Endodermal cell (in vitro differentiated cells): ENCODE measurements around the gene NINJ1. TPM values are rescaled to one million over a fixed set of nuclear protein-coding genes. Genes with fewer than 3 reads are reported as not detected.

ENCODE experiments used
- DNase-seq: peaks from one replicate; pipeline ENCODE4 v3.0.0-alpha.2; 2017
- H3K27ac ChIP-seq: 2 replicates; pipeline ENCODE4 v1.5.1; 2013; ENCODE audit warnings: mild to moderate bottlenecking, low read depth, low read length, moderate library complexity
- H3K27me3 ChIP-seq: 2 replicates; pipeline ENCODE4 v1.6.1; 2013; ENCODE audit warnings: mild to moderate bottlenecking, low read length, moderate library complexity; ENCODE audit not compliant: insufficient read depth, control insufficient read depth, poor library complexity, severe bottlenecking
- H3K36me3 ChIP-seq: 2 replicates; pipeline ENCODE4 v1.7.0; 2013; ENCODE audit warnings: mild to moderate bottlenecking, low read length, moderate library complexity; ENCODE audit not compliant: control insufficient read depth, insufficient read depth
- H3K4me1 ChIP-seq: one replicate; pipeline ENCODE4 v1.7.0; 2013; ENCODE audit warnings: low read length; ENCODE audit not compliant: control insufficient read depth, insufficient read depth
- H3K4me3 ChIP-seq: 2 replicates; pipeline ENCODE4 v1.5.1; 2013; ENCODE audit warnings: mild to moderate bottlenecking, low read length, moderate library complexity
- H3K9ac ChIP-seq: 2 replicates; pipeline ENCODE4 v1.6.1; 2013; ENCODE audit warnings: mild to moderate bottlenecking, low read length, moderate library complexity; ENCODE audit not compliant: poor library complexity, severe bottlenecking; ENCODE audit errors: extremely low read depth
- H3K9me3 ChIP-seq: 2 replicates; pipeline ENCODE4 v1.6.1; 2013; ENCODE audit warnings: mild to moderate bottlenecking, low read length, moderate library complexity; ENCODE audit not compliant: control insufficient read depth
- H3K27ac Mint-ChIP-seq: 2 replicates; pipeline ENCODE4 v1.8.0; 2020; ENCODE audit warnings: mixed read lengths
- H3K27me3 Mint-ChIP-seq: 2 replicates; pipeline ENCODE4 v1.8.0; 2021; ENCODE audit warnings: mild to moderate bottlenecking, mixed read lengths; ENCODE audit not compliant: insufficient read depth
- H3K36me3 Mint-ChIP-seq: 2 replicates; pipeline ENCODE4 v1.8.0; 2020; ENCODE audit warnings: low read depth, mixed read lengths
- H3K4me1 Mint-ChIP-seq: 2 replicates; pipeline ENCODE4 v1.8.0; 2020; ENCODE audit warnings: mixed read lengths
- H3K4me3 Mint-ChIP-seq: 2 replicates; pipeline ENCODE4 v1.8.0; 2020; ENCODE audit warnings: mild to moderate bottlenecking, moderate library complexity, mixed read lengths
- H3K9me3 Mint-ChIP-seq: 2 replicates; pipeline ENCODE4 v1.8.0; 2020; ENCODE audit warnings: mild to moderate bottlenecking, mixed read lengths
- CTCF ChIP-seq: fragments of 200-600 bp; sonication (generic); conservative IDR thresholded peaks from 2 replicates; pipeline ENCODE4 v1.5.0; 2021; ENCODE audit warnings: antibody characterized with exemption, mild to moderate bottlenecking
- WGBS, 2 experiments: methylation state at CpG; one replicate each; pipeline versions ENCODE4 v1.1.5 to v1.1.7; 2013; ENCODE audit warnings: missing lambda C conversion rate in 2 of 2, mixed read lengths in 1 of 2; ENCODE audit not compliant: insufficient coverage in 1 of 2, insufficient read length in 1 of 2; 5-methylcytosine and 5-hydroxymethylcytosine counted together
- total RNA-seq, 2 donors: library from RNA; stranded (reverse); fragmentation: NEBNext Ultra II Directional in 1 of 2; extraction: Animal tissue kit (Norgen Biotek cat#: 25700) in 1 of 2; gene quantifications; 2 replicates in 1 of 2; 3 replicates in 1 of 2; pipeline ENCODE4 v1.2.1, GENCODE V29; 2021

The NINJ1 gene
- total RNA-seq, 2 donors from 2014 or later = 24.2 to 32.0 TPM

- no peak for DNase-seq
These were observed 61.7 kb downstream of the NINJ1 start for GRCh38 chr9:93072383-93072795.

More at GRCh38 chr9:93072383-93072795, 61.7 kb downstream of the NINJ1 start:
- no peaks in the 10 kb centered on the region for H3K27me3 Mint-ChIP-seq
- no peak for TF ChIP-seq CTCF
- peaks cover 3% of the 10 kb centered on the region for H3K4me1 Mint-ChIP-seq
- Histone ChIP-seq H3K36me3 (no peaks in the 10 kb centered on the region), H3K4me3 (no peak overlapping the region), H3K9me3 (no peaks in the 10 kb centered on the region), H3K27me3 (no peaks in the 10 kb centered on the region), H3K4me1 (no peaks in the 10 kb centered on the region), H3K27ac (no peak overlapping the region), H3K9ac (no peak overlapping the region)
- H3K9me3 Mint-ChIP-seq = no peaks in the 10 kb centered on the region
- no peak overlapping the region for H3K4me3 Mint-ChIP-seq
- no peaks in the 10 kb centered on the region for H3K36me3 Mint-ChIP-seq
- 90 to 96% methylated on average over 3 to 5 of the region's 5 CpGs for WGBS, 2 experiments
- H3K27ac Mint-ChIP-seq = no peak overlapping the region

Other genes with a start within 250 kb of the NINJ1 start
- gene FGD3, start 186.7 kb downstream of the NINJ1 start, total RNA-seq = 1 to 10 TPM; 1.4 to 1.9 TPM
- gene SUSD3, start 75.5 kb downstream of the NINJ1 start, total RNA-seq = 1 to 10 TPM; 5.1 to 5.9 TPM
- 10 to 100 TPM; 16.4 to 21.9 TPM for gene CARD19, start 38.0 kb downstream of the NINJ1 start, total RNA-seq
- gene WNK2, start 49.9 kb upstream of the NINJ1 start, total RNA-seq = 10 to 100 TPM; 46.1 to 48.8 TPM